T-helper 1 cell treated with Interleukin-12 subunit alpha and Interleukin-12 subunit beta and Interleukin-4 antibody, amounts not matched to agents 30 ng/mL and 1 ng/mL, for 36 hours (primary cell): ENCODE data around the gene OXSR1. TPM values are rescaled to one million over a fixed set of nuclear protein-coding genes. Genes with fewer than 3 reads are reported as not detected.

Experiments used
- intact Hi-C: fragments of 100-400 bp; cut with micrococcal nuclease; formaldehyde crosslinking; loops from one replicate; pipeline ENCODE4 v1.15.1; 2024
- total RNA-seq: library from RNA; stranded (reverse); gene quantifications from 2 replicates; pipeline ENCODE4 v1.2.3, GENCODE V29; 2022

The OXSR1 gene
- total RNA-seq, 1 donor from 2014 or later, result 50.7 TPM

DNA sequence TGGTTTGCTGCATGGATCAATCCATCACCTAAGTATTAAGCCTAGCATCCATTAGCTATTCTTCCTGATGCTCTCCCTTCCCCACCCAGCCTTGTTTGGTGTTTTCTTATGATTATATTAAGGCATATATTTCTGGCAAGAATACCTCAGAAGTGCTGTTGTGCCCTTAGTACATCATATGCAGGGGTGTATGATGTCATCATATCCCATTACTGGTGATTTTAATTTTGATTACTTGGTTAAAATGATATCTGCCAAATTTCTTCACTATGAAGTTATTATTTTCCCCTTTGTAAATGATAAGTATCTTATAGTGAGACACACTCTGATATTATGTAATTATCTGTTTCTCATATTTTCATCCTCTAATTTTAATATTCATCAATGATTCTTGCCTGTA lies 132.2 kb downstream of the OXSR1 start:
- intact Hi-C loops, result no loop called here

- intact Hi-C loops, result loop anchor here (1.0 kb wide), 1 partner anchor 180 kb away; no protein-coding TSS in a partner anchor
Measured at GRCh38 chr3:38297947-38298711, 132.8 kb downstream of the OXSR1 start.

Other genes with a start within 250 kb of the OXSR1 start
- 18.4 and 21.1 TPM in 2 replicates for gene VILL, start 174.8 kb upstream of the OXSR1 start, total RNA-seq
- gene PLCD1, start 135.9 kb upstream of the OXSR1 start, total RNA-seq, result 16.6 and 18.5 TPM in 2 replicates
- 1.0 and 3.9 TPM in 2 replicates for gene DLEC1, start 126.3 kb upstream of the OXSR1 start, total RNA-seq
- 78.4 and 85.8 TPM in 2 replicates for gene ACAA1, start 28.4 kb upstream of the OXSR1 start, total RNA-seq
- gene MYD88, start 26.9 kb upstream of the OXSR1 start, total RNA-seq, result 74.7 and 77.2 TPM in 2 replicates
- gene SLC22A13, start 100.3 kb downstream of the OXSR1 start, total RNA-seq, result 0.71 and 0.78 TPM in 2 replicates
- not detected in 2 replicates for gene SLC22A14, start 116.8 kb downstream of the OXSR1 start, total RNA-seq
- gene XYLB, start 181.2 kb downstream of the OXSR1 start, total RNA-seq, result 3.5 and 5.0 TPM in 2 replicates